Endothelial cell of umbilical vein (primary cell): ENCODE data around the gene KL. TPM values are rescaled to one million over a fixed set of nuclear protein-coding genes. Genes with fewer than 3 reads are reported as not detected.

ENCODE experiments used
- BruUV-seq: library from RNA; stranded (reverse); fragments of 400-500 nt; replicated peaks from 2 replicates; lab custom pipeline; 2021; lab: Mats Ljungman, UMichigan
- CTCF ChIA-PET: fragments of 300-600, 350-600 bp; sonication (Branson Sonifier 250); formaldehyde crosslinking; loops from one replicate; lab custom pipeline; 2021; ENCODE audit warnings: antibody characterized with exemption, inconsistent platforms; lab: Charles Lee
- POLR2A ChIA-PET: fragments of 300-600, 350-600 bp; sonication (Branson Sonifier 250); formaldehyde crosslinking; loops from one replicate; lab custom pipeline; 2021; ENCODE audit warnings: antibody characterized with exemption, inconsistent platforms; lab: Charles Lee
- DNase-seq: peaks from one replicate; pipeline ENCODE4 v3.0.0-alpha.2; 2011; ENCODE audit warnings: low read depth, low spot score
- FAIRE-seq: peaks from 2 replicates; lab custom pipeline; 2011; peaks lifted over from hg19 to GRCh38; lab: Jason Lieb, UNC
- H2AFZ ChIP-seq: 2 replicates; pipeline ENCODE4 v1.6.0; 2012; ENCODE audit warnings: low read depth, low read length, control low read depth, inconsistent platforms
- H3K27ac ChIP-seq: 2 replicates; pipeline ENCODE4 v1.5.1; 2011; ENCODE audit warnings: low read depth, mild to moderate bottlenecking, control low read depth, low read length, moderate library complexity; ENCODE audit not compliant: insufficient read depth
- H3K27me3 ChIP-seq, 2 experiments: 2 replicates each; pipeline versions ENCODE4 v1.6.0 to v1.6.1; 2011; ENCODE audit warnings: low read length in 2 of 2, mixed read lengths in 1 of 2; ENCODE audit not compliant: control insufficient read depth in 2 of 2, insufficient read depth in 2 of 2
- H3K36me3 ChIP-seq, 2 experiments: 2 replicates in 1 of 2; 3 replicates in 1 of 2; pipeline ENCODE4 v1.5.1; 2011; ENCODE audit warnings: low read length in 2 of 2, mild to moderate bottlenecking in 1 of 2, moderate library complexity in 1 of 2; ENCODE audit not compliant: control insufficient read depth in 2 of 2, insufficient read depth in 2 of 2; ENCODE audit errors: extremely low read depth in 1 of 2
- H3K4me1 ChIP-seq: 3 replicates; pipeline ENCODE4 v1.5.1; 2011; ENCODE audit warnings: mild to moderate bottlenecking, low read length; ENCODE audit not compliant: control insufficient read depth, insufficient read depth; ENCODE audit errors: extremely low read depth
- H3K4me2 ChIP-seq: 2 replicates; pipeline ENCODE4 v1.6.1; 2011; ENCODE audit warnings: low read length, control low read depth, mixed read lengths; ENCODE audit not compliant: insufficient read depth
- H3K4me3 ChIP-seq, 3 experiments: fragments of 200-600 bp in 1 of 3; sonication (generic), shearing (Covaris generic) in 1 of 3; replicated peaks in 1 of 3; 2 replicates each; pipeline ENCODE4 v1.5.1; 2011 to 2016; ENCODE audit warnings: control low read depth in 3 of 3, low read length in 3 of 3, mild to moderate bottlenecking in 2 of 3, inconsistent platforms in 1 of 3, low read depth in 1 of 3, moderate library complexity in 1 of 3; ENCODE audit not compliant: insufficient read depth in 1 of 3
- H3K79me2 ChIP-seq: 2 replicates; pipeline ENCODE4 v1.6.0; 2012; ENCODE audit warnings: low read length, inconsistent platforms; ENCODE audit not compliant: control insufficient read depth, insufficient read depth
- H3K9ac ChIP-seq: replicated peaks from 2 replicates; pipeline ENCODE3; 2011; ENCODE audit warnings: low read length, control low read depth; ENCODE audit not compliant: insufficient read depth; ENCODE audit errors: extremely low read depth
- H3K9me1 ChIP-seq: replicated peaks from 3 replicates; pipeline ENCODE4 v1.6.0; 2011; ENCODE audit warnings: mild to moderate bottlenecking, low read length; ENCODE audit not compliant: control insufficient read depth, insufficient read depth; ENCODE audit errors: extremely low read depth
- H3K9me3 ChIP-seq: replicated peaks from 2 replicates; pipeline ENCODE4 v1.5.1; 2012; ENCODE audit warnings: low read length, inconsistent platforms; ENCODE audit not compliant: control insufficient read depth, insufficient read depth
- H4K20me1 ChIP-seq: replicated peaks from 2 replicates; pipeline ENCODE3; 2011; ENCODE audit warnings: mild to moderate bottlenecking, low read length; ENCODE audit not compliant: control insufficient read depth, insufficient read depth; ENCODE audit errors: extremely low read depth
- CTCF ChIP-seq, 2 donors: IDR thresholded peaks; 1 replicate in 1 of 2; 2 replicates in 1 of 2; pipeline ENCODE4 v1.5.1; 2011; ENCODE audit warnings: low read length in 2 of 2, mild to moderate bottlenecking in 2 of 2, moderate library complexity in 2 of 2, control low read depth in 1 of 2, inconsistent platforms in 1 of 2, low read depth in 1 of 2; ENCODE audit not compliant: insufficient read depth in 1 of 2; ENCODE audit errors: extremely low read depth in 1 of 2
- EZH2 ChIP-seq: IDR thresholded peaks from 2 replicates; pipeline ENCODE4 v1.6.1; 2012; ENCODE audit warnings: borderline replicate concordance, low read depth, mild to moderate bottlenecking, moderate library complexity, low read length, inconsistent platforms; ENCODE audit not compliant: severe bottlenecking
- FOS ChIP-seq: IDR thresholded peaks from 2 replicates; pipeline ENCODE4 v1.6.1; 2011; ENCODE audit warnings: mild to moderate bottlenecking, low read length, moderate library complexity, borderline replicate concordance; ENCODE audit not compliant: insufficient read depth
- GATA2 ChIP-seq: IDR thresholded peaks from 2 replicates; pipeline ENCODE4 v1.7.0; 2011; ENCODE audit warnings: low read depth, mild to moderate bottlenecking, moderate library complexity, mixed read lengths, low read length; ENCODE audit not compliant: insufficient read length, insufficient read depth
- JUN ChIP-seq: IDR thresholded peaks from 2 replicates; pipeline ENCODE4 v1.6.1; 2011; ENCODE audit warnings: borderline replicate concordance, low read depth; ENCODE audit not compliant: insufficient read length, insufficient read depth
- MYC ChIP-seq: IDR thresholded peaks from one replicate; pipeline ENCODE4 v1.6.1; 2011; ENCODE audit warnings: mild to moderate bottlenecking, low read depth, low read length
- POLR2A ChIP-seq: IDR thresholded peaks from 2 replicates; pipeline ENCODE4 v1.6.1; 2012; ENCODE audit warnings: low read depth, mild to moderate bottlenecking, control low read depth, low read length
- POLR2AphosphoS5 ChIP-seq: IDR thresholded peaks from 2 replicates; pipeline ENCODE4 v1.6.1; 2012; ENCODE audit warnings: low read depth, mild to moderate bottlenecking, control low read depth, low read length, moderate library complexity; ENCODE audit not compliant: insufficient read depth
- dilution Hi-C: fragments of 300-500 bp; cut with MboI; formaldehyde crosslinking; loops from one replicate; pipeline ENCODE4 v1.15.0; 2019; ENCODE audit warnings: low sequenced_read_pairs; ENCODE audit not compliant: extremely low pct_ligation_motif_present
- intact Hi-C: fragments of 100-400 bp; cut with micrococcal nuclease; formaldehyde crosslinking; loops from one replicate; pipeline ENCODE4 v1.10.0; 2022
- polyA plus RNA-seq, 4 experiments: library from polyadenylated mRNA; depleted of rRNA in 3 of 4; stranded (reverse) in 3 of 4; unstranded in 1 of 4; fragments of >200 nt; gene quantifications; 2 replicates each; pipeline versions ENCODE4 v1.2.1 to v1.2.3, GENCODE V29; 2011 to 2012; ENCODE audit warnings: missing spikeins in 1 of 4
- total RNA-seq: library from RNA; stranded (reverse); gene quantifications from 2 replicates; pipeline ENCODE4 v1.2.3, GENCODE V29; 2021
- TF ChIP-seq, protein P1 (sequence below): IDR thresholded peaks from 2 replicates; pipeline ENCODE4 v1.6.1; 2011; ENCODE audit not compliant: insufficient read depth, insufficient read length

KL gene
- total and polyA plus RNA-seq, 2 donors (not counting 3 experiments of a cell fraction or from before 2014, with no cell fraction given) = 0.01 to 0.07 TPM

DNA sequence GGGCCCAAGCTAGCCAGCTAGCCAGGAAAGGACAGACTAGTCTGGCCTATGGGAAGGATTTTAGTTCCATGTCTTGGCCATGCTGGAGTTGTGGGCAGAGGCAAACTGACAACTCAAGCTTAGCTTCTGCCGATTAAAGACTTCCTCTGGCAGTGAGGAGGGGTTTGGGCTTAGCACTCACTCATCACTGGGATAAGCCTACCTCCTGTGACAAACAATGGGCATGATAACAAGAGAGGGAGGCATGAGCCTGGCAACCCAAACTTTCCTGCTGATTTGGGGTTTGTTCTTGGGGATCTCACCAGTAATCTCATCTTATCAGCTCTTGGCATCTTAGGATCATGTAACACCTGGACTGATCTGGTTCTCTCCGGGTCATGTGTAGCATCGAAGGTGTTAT is 83.6 kb downstream of the KL start:
- no peak overlapping the region for H3K4me2 ChIP-seq
- no peaks in the 10 kb centered on the region for H3K27me3 ChIP-seq
- DNase-seq (no peak), FAIRE-seq (no peak)
- no peaks in the 10 kb centered on the region for H3K9me1 ChIP-seq
- no peaks in the 10 kb centered on the region for H3K79me2 ChIP-seq
- dilution Hi-C loops (no loop called here), intact Hi-C loops (no loop called here)
- no peaks in the 10 kb centered on the region for H3K4me1 ChIP-seq
- ChIA-PET CTCF (interaction anchor here (1.1 to 1.7 kb wide), 2 partner anchors 12 to 43 kb away, joined by 3 to 6 read pairs; no protein-coding TSS in a partner anchor), POLR2A (interaction anchor here (1.1 kb wide), 1 partner anchor 11 kb away, joined by 3 read pairs; no protein-coding TSS in a partner anchor)
- no peaks in the 10 kb centered on the region for H3K9me3 ChIP-seq
- H4K20me1 ChIP-seq = no peaks in the 10 kb centered on the region
- H3K27ac ChIP-seq = no peak overlapping the region
- TF ChIP-seq CTCF (IDR thresholded peaks at IDR 0.05; ENCODE audit: extremely low read depth in 1 of 2, insufficient read depth in 1 of 2, low read depth in 1 of 2, low read length in 2 of 2) (no peak), POLR2A (no peak), GATA2 (no peak), MYC (no peak), EZH2 (no peak), POLR2AphosphoS5 (no peak), JUN (no peak), FOS (no peak)
- TF ChIP-seq, protein P1, sequence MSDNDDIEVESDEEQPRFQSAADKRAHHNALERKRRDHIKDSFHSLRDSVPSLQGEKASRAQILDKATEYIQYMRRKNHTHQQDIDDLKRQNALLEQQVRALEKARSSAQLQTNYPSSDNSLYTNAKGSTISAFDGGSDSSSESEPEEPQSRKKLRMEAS = no peak
- H3K9ac ChIP-seq = no peak overlapping the region
- H3K4me3 ChIP-seq = no peak overlapping the region
- peaks cover 1 to 2% of the 10 kb centered on the region in 2 experiments for H3K36me3 ChIP-seq
- BruUV-seq = no TSS peak
- no peak overlapping the region for H2AFZ ChIP-seq
